Vagina (tissue), 2 donors: ENCODE measurements around the gene ABHD5. TPM values are rescaled to one million over a fixed set of nuclear protein-coding genes. Genes with fewer than 3 reads are reported as not detected.

Experiments used
- DNase-seq, 2 donors: peaks; one replicate each; pipeline ENCODE4 v3.0.0-alpha.2; 2017; ENCODE audit errors: extremely low spot score in 2 of 2
- H3K27ac ChIP-seq: fragments of 200-600 bp; sonication (generic); one replicate; pipeline ENCODE4 v1.5.1; 2019
- H3K27me3 ChIP-seq: fragments of 200-600 bp; sonication (generic); one replicate; pipeline ENCODE4 v1.5.1; 2019
- H3K36me3 ChIP-seq, 2 donors: fragments of 200-600 bp; sonication (generic); one replicate each; pipeline ENCODE4 v1.5.1; 2017 to 2019
- H3K4me1 ChIP-seq: fragments of 200-600 bp; sonication (generic); one replicate; pipeline ENCODE4 v1.5.1; 2019
- H3K4me3 ChIP-seq, 2 donors: fragments of 200-600 bp; sonication (generic); 1 replicate in 1 of 2; 2 replicates in 1 of 2; pipeline ENCODE4 v1.5.1; 2016 to 2019
- H3K9me3 ChIP-seq: fragments of 200-600 bp; sonication (generic); one replicate; pipeline ENCODE4 v1.5.1; 2019
- POLR2A ChIP-seq, 2 donors: fragments of 450-650 bp; IDR thresholded peaks; one replicate each; pipeline ENCODE4 v1.6.1; 2017; ENCODE audit warnings: antibody characterized with exemption in 2 of 2, mild to moderate bottlenecking in 2 of 2, moderate library complexity in 2 of 2
- POLR2AphosphoS5 ChIP-seq, 2 donors: sonication (generic); formaldehyde crosslinking; IDR thresholded peaks; one replicate each; pipeline ENCODE4 v1.9.0; 2017; ENCODE audit warnings: antibody characterized with exemption in 2 of 2, mild to moderate bottlenecking in 2 of 2, low read depth in 1 of 2; ENCODE audit not compliant: insufficient read depth in 1 of 2
- intact Hi-C: fragments of 100-400 bp; cut with DNase I; formaldehyde crosslinking; loops from one replicate; pipeline ENCODE4 v1.15.1; 2023
- total RNA-seq: library from RNA; depleted of rRNA; stranded (reverse); fragments of >200 nt; gene quantifications from one replicate; pipeline ENCODE4 v1.2.3, GENCODE V29; 2016
- TF ChIP-seq, protein P1 (sequence below), 3 experiments: fragments of 450-650 bp in 2 of 3; fragments of 200-600 bp in 1 of 3; sonication (generic) in 1 of 3; IDR thresholded peaks; one replicate each; pipeline ENCODE4 v1.5.1; 2017 to 2019; ENCODE audit warnings: antibody characterized with exemption in 3 of 3, mild to moderate bottlenecking in 2 of 3, moderate library complexity in 2 of 3

ABHD5 gene
- total RNA-seq, 1 donor from 2014 or later, result 34.1 TPM

DNA sequence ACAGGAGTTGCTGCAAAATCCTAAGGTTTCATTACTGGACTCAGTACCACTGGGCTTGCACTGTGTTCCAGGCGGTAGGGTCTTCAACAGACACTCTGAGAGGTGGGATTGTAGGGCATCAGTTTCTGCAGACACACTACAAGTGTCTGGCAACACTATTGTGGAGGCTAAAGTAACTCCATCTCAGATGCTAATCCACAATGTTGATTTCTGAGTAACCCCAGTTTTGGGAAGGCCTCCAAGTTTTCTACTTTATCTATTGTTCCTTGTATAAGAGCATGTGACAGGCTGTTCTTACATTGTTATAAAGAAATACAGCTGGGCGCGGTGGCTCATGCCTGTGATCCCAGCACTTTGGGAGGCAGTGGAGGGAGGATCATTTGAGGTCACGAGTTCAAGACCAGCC, 2.5 kb upstream of the ABHD5 start:
- no peak overlapping the region for H3K27ac ChIP-seq
- H3K36me3 ChIP-seq, result no peaks in the 10 kb centered on the region
- no peak for DNase-seq
- intact Hi-C loops, result no loop called here
- H3K27me3 ChIP-seq, result no peaks in the 10 kb centered on the region
- peaks cover 18% of the 10 kb centered on the region for H3K4me1 ChIP-seq
- TF ChIP-seq, protein P1, sequence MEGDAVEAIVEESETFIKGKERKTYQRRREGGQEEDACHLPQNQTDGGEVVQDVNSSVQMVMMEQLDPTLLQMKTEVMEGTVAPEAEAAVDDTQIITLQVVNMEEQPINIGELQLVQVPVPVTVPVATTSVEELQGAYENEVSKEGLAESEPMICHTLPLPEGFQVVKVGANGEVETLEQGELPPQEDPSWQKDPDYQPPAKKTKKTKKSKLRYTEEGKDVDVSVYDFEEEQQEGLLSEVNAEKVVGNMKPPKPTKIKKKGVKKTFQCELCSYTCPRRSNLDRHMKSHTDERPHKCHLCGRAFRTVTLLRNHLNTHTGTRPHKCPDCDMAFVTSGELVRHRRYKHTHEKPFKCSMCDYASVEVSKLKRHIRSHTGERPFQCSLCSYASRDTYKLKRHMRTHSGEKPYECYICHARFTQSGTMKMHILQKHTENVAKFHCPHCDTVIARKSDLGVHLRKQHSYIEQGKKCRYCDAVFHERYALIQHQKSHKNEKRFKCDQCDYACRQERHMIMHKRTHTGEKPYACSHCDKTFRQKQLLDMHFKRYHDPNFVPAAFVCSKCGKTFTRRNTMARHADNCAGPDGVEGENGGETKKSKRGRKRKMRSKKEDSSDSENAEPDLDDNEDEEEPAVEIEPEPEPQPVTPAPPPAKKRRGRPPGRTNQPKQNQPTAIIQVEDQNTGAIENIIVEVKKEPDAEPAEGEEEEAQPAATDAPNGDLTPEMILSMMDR (IDR thresholded peaks at IDR 0.05), result no peak
- TF ChIP-seq POLR2AphosphoS5 (IDR thresholded peaks at IDR 0.05; ENCODE audit: insufficient read depth in 1 of 2, low read depth in 1 of 2) (no peak), POLR2A (IDR thresholded peaks at IDR 0.05) (no peak)
- H3K4me3 ChIP-seq, result no peak overlapping the region
- H3K9me3 ChIP-seq, result no peaks in the 10 kb centered on the region

DNA sequence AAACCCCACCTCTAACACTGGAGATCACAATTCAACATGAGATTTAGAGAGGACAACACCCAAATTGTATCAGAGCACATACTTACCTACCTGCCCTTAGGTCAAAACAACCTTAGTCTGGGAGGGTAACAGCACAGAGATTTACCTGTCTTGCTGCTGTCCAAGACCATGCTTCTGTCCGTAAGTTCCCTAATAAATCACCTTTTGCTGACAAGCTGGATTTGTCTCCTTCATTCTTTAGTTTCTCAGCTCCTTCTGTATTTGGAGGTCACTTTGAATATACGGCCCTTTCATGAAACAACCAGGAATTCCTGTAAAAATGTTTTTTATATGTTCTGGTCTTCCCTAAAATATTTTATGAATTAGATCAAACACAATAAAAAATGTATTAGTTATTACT, 1.6 kb upstream of the ABHD5 start:
- Histone ChIP-seq H3K36me3 (no peaks in the 10 kb centered on the region), H3K4me1 (peaks cover 21% of the 10 kb centered on the region), H3K9me3 (no peaks in the 10 kb centered on the region), H3K4me3 (no peak overlapping the region), H3K27me3 (no peaks in the 10 kb centered on the region), H3K27ac (no peak overlapping the region)
- DNase-seq, result no peak
- TF ChIP-seq POLR2A (IDR thresholded peaks at IDR 0.05) (no peak), POLR2AphosphoS5 (IDR thresholded peaks at IDR 0.05; ENCODE audit: insufficient read depth in 1 of 2, low read depth in 1 of 2) (no peak)
- TF ChIP-seq, protein P1 (IDR thresholded peaks at IDR 0.05), result no peak
- intact Hi-C loops, result no loop called here

GRCh38 chr3:43689766-43690399, 855 bp upstream of the ABHD5 start:
- Histone ChIP-seq H3K4me1 (peaks cover 28% of the 10 kb centered on the region), H3K27me3 (no peaks in the 10 kb centered on the region), H3K4me3 (peak overlapping the region; percentile 54 to 88), H3K36me3 (no peaks in the 10 kb centered on the region), H3K27ac (peak overlapping the region; percentile 94), H3K9me3 (no peaks in the 10 kb centered on the region)
- intact Hi-C loops, result loop anchor here (5.0 kb wide), 1 partner anchor 77 kb away; no protein-coding TSS in a partner anchor
- no peak for TF ChIP-seq POLR2A (IDR thresholded peaks at IDR 0.05)
- TF ChIP-seq, protein P1 (IDR thresholded peaks at IDR 0.05), result no peak
- TF ChIP-seq POLR2AphosphoS5 (IDR thresholded peaks at IDR 0.05; ENCODE audit: insufficient read depth in 1 of 2, low read depth in 1 of 2), result no peak
- no peak for DNase-seq

DNA sequence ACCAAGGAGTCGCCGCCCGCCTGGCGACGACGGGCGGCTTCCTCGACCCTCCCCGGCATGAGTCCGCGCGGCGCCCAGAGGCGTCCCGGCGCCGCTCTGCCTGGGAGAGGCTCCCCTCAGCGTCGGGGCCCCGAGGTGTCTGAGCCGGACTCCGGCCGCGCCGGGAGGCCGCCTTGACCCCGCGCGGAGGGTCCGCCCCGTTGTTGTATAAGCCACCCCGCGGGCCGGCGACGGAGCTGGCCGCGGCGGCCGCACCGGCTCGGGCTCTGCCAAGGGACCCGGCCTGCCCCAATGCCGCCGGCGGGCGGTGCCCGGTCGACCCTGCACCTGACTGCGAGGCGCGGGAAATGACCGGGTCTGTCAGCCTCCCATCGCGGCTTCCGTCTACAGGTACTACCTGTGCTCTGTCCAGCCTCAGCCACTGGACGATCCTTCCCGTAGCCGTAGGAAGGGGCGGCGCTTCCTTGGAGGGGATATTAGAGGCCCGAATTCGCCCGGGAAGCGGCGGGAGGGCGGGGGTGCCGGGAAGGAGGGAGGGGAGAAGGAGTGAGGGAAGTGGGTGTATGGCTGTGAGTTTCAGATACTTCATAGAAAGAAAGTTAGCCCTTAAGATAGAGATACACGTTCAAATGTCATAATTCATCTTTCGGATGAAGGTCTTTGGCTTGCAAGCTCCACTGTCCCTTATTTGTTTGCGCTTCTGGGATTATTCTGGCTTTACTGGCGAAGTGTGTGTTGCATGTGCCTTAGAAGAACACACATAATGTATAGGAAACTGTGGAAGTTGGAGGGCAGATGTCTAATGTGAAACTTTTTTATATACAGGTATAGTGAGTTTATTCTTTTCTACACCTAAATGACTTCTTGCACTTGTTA, 620 bp downstream of the ABHD5 start:
- intact Hi-C loops, result loop anchor here (5.0 kb wide), 1 partner anchor 76 kb away; no protein-coding TSS in a partner anchor

More for the DNA sequence above, 620 bp downstream of the ABHD5 start:
- peak overlapping the region; percentile 94 for H3K27ac ChIP-seq
- DNase-seq, result no peak
- no peak for TF ChIP-seq POLR2A (IDR thresholded peaks at IDR 0.05)
- TF ChIP-seq POLR2AphosphoS5 (IDR thresholded peaks at IDR 0.05; ENCODE audit: insufficient read depth in 1 of 2, low read depth in 1 of 2), result no peak
- TF ChIP-seq, protein P1 (IDR thresholded peaks at IDR 0.05), result no peak
- H3K4me1 ChIP-seq, result peaks cover 41% of the 10 kb centered on the region
- H3K4me3 ChIP-seq, result peak overlapping the region; percentile 54 to 88
- no peaks in the 10 kb centered on the region for H3K36me3 ChIP-seq
- no peaks in the 10 kb centered on the region for H3K27me3 ChIP-seq
- H3K9me3 ChIP-seq, result no peaks in the 10 kb centered on the region
